ENCODE results near the gene FKBP14. TPM values are rescaled to one million over a fixed set of nuclear protein-coding genes. Genes with fewer than 3 reads are reported as not detected.
A peak's percentile ranks its signal among the peaks of the same experiment; 100 is the strongest.

FKBP14 gene
- total RNA-seq, 2 experiments from 2014 or later = 6.9 to 7.0 TPM

- H3K36me3 Mint-ChIP-seq = peaks cover 6% of the 10 kb centered on the region
- peak; percentile 40 for DNase-seq
- H3K27ac Mint-ChIP-seq = peak within 1 kb of the TSS; percentile 77
- peak within 1 kb of the TSS; percentile 82 for H3K4me3 Mint-ChIP-seq
- H3K27me3 Mint-ChIP-seq = peaks cover 44% of the 10 kb centered on the region
- peaks cover 5% of the 10 kb centered on the region for H3K9me3 Mint-ChIP-seq
- peaks cover 19% of the 10 kb centered on the region for H3K4me1 Mint-ChIP-seq
These were observed 37.1 kb downstream of the FKBP14 start, which contains the start of gene SCRN1 for GRCh38 chr7:29989257-29989995. Gene SCRN1, minus strand, starts transcription at chr7:29989801. Its CDS starts 20,734 bp downstream, at chr7:29969067.

DNA sequence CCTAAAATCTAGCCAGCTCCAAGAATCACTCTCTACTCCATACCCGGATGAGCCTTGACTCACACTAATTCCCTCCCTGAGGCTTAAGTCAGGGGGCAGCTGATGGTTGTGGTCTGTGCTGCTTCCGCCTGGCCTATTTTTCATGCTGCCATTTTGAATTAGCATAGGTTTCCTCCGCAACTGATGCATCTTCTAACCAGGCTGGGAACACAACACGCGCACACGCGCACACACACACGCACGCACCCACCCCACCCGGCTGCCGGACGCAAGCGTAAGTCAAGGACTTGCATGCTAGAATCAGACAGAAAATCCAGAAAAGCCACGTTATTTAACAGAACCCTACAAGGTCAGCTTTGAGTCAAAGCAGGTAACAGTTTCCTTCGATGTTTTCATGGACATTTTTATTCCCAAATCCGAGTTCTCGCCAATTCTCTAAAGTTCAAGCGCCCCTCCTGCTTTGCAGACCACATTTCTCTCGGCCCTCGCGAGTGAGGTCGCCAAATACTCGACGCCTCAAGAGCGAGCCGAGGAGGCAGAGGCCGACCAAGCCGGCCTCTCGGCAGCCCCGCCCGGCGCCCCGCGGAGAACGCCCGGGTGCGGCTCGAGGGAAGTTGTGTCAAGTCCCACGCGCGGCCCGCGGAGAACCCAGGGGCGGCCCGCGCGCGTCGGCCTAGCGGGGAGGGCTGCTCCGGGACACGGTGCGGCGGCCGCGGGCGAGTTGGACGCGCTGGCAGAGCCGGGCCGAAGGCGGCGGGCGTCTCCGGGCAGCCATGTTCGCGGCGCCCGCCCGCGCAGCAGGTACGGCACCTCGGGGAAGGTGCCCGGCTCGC lies 37.9 kb downstream of the FKBP14 start:
- peak overlapping the region; percentile 77 for H3K27ac Mint-ChIP-seq

DNA sequence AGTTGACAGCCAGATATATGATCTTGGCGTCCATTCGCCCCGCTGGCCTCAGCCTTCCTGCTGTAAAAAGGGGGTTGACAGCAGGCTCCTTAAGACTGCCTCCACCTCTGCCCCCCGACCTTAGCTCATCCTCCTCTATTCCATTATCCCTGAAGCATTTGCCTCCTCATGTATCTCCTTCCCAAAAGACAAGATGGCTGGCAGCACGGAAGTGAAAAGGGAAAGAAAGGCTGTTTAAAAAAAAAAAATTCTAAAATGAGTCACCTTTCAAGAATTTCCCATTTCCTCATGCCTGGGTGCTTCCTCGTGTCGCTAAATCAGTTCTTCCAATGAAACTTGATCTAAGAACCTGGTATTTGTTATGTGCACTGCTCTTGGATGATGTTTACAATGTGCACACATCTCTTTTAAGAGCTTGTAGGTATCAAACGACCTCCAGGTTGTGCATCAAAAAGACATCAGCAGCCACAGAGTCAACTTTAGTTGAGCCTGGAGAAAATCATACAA lies 38.6 kb downstream of the FKBP14 start:
- Mint-ChIP-seq H3K27me3 (peaks cover 40% of the 10 kb centered on the region), H3K4me3 (peak overlapping the region; percentile 82), H3K4me1 (peaks cover 19% of the 10 kb centered on the region), H3K36me3 (peaks cover 4% of the 10 kb centered on the region), H3K27ac (peak overlapping the region; percentile 77), H3K9me3 (no peaks in the 10 kb centered on the region)
- DNase-seq = no peak

More for the DNA sequence above, 37.9 kb downstream of the FKBP14 start:
- Mint-ChIP-seq H3K4me1 (peaks cover 19% of the 10 kb centered on the region), H3K27me3 (peaks cover 40% of the 10 kb centered on the region), H3K4me3 (peak overlapping the region; percentile 82), H3K36me3 (peaks cover 6% of the 10 kb centered on the region), H3K9me3 (peaks cover 3% of the 10 kb centered on the region)
- peak; percentile 36 for DNase-seq

DNA sequence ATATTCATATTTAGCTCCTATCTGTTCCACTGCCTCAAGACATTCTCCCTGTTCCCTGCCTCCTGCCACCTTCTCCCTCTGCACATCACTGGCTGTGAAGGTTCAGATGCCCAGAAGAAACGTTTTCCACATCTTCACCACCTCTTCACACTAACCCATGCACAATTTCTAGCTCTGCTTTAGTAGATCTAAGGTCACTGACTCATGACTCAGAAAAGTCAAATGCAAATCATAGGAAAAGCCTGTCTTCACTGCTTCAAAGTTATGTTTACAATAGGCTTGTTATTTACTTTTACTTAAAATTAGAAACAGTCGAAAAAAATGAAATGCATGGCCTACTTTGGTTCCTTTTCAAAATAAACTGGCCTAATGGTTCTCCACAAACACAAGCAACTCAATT lies 39.4 kb downstream of the FKBP14 start:
- peaks cover 19% of the 10 kb centered on the region for H3K4me1 Mint-ChIP-seq

GRCh38 chr7:29980151-29980550 lies 46.4 kb downstream of the FKBP14 start:
- Mint-ChIP-seq H3K27ac (no peak overlapping the region), H3K27me3 (no peaks in the 10 kb centered on the region), H3K4me3 (no peak overlapping the region), H3K36me3 (no peaks in the 10 kb centered on the region), H3K4me1 (peaks cover 11% of the 10 kb centered on the region), H3K9me3 (no peaks in the 10 kb centered on the region)
- DNase-seq = no peak

More for the DNA sequence above, 39.4 kb downstream of the FKBP14 start:
- no peaks in the 10 kb centered on the region for H3K9me3 Mint-ChIP-seq
- H3K27me3 Mint-ChIP-seq = peaks cover 34% of the 10 kb centered on the region
- peaks cover 4% of the 10 kb centered on the region for H3K36me3 Mint-ChIP-seq
- H3K4me3 Mint-ChIP-seq = no peak overlapping the region
- DNase-seq = no peak
- H3K27ac Mint-ChIP-seq = no peak overlapping the region

- Mint-ChIP-seq H3K27ac (no peak overlapping the region), H3K36me3 (no peaks in the 10 kb centered on the region), H3K4me3 (no peak overlapping the region), H3K4me1 (peaks cover 13% of the 10 kb centered on the region), H3K27me3 (no peaks in the 10 kb centered on the region), H3K9me3 (no peaks in the 10 kb centered on the region)
- no peak for DNase-seq
These were observed 48.4 kb downstream of the FKBP14 start for GRCh38 chr7:29977886-29978651.

DNA sequence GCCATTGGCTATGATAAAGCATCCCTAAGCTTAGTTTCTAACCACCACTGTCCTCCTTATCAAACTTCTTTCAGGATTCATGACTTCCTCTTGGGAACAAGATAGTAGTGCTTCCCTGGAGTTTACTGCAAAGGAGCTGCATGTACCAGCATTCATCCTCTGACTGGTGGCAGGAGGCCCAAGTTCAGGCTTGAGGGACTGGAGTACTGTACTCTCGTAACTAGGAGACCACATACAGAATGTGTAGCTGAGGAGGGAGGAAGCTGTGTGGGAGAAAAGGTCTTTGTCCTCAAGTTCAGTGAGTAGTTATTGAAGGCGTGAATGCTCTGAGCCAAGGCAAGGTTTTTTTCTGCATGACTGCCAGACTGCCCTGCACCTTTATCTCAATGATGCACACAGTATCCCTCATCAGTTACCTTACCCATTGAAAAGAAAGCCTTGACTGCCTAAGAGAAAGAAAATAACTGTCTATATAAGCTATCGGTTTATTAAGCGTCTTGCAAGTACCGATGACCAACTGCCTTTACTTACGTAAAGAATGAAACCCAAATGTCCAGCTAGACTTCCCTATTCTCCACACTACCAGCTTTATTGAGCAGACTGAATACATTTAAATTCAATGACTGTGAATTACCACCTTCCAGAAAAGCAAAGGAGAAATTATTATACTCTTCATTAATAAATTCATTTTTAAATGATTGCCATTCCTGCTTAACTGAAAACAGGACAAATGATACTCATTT lies 49.7 kb downstream of the FKBP14 start:
- Mint-ChIP-seq H3K36me3 (no peaks in the 10 kb centered on the region), H3K4me3 (no peak overlapping the region), H3K27ac (no peak overlapping the region), H3K9me3 (no peaks in the 10 kb centered on the region), H3K27me3 (no peaks in the 10 kb centered on the region), H3K4me1 (peaks cover 13% of the 10 kb centered on the region)
- DNase-seq = no peak

- Mint-ChIP-seq H3K4me3 (no peak overlapping the region), H3K27ac (no peak overlapping the region), H3K9me3 (no peaks in the 10 kb centered on the region), H3K36me3 (no peaks in the 10 kb centered on the region), H3K4me1 (peaks cover 14% of the 10 kb centered on the region), H3K27me3 (no peaks in the 10 kb centered on the region)
- DNase-seq = no peak
These were observed 50.2 kb downstream of the FKBP14 start for GRCh38 chr7:29976266-29976665.

DNA sequence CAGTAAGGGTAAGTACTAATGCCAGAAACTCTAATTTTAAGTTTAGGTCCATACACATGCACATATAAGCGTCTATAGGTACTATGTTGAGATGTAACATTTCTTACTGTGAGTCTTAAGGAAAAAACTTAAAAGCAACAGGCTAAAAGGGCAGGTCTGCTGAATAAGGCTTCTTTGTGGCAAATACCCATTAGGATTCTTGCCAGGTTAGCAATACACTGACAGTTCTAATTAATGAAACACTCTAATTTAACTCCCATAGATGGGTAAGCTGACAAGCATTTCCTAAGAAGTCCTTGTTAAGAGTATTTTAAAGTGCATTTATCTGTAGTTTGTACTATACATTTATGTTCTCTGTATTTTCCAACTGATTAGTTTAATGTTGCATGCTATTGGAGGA lies 50.9 kb downstream of the FKBP14 start:
- peaks cover 15% of the 10 kb centered on the region for H3K4me1 Mint-ChIP-seq
- no peaks in the 10 kb centered on the region for H3K36me3 Mint-ChIP-seq
- H3K27me3 Mint-ChIP-seq = no peaks in the 10 kb centered on the region
- no peak overlapping the region for H3K4me3 Mint-ChIP-seq
- H3K9me3 Mint-ChIP-seq = no peaks in the 10 kb centered on the region
- H3K27ac Mint-ChIP-seq = no peak overlapping the region
- no peak for DNase-seq

DNA sequence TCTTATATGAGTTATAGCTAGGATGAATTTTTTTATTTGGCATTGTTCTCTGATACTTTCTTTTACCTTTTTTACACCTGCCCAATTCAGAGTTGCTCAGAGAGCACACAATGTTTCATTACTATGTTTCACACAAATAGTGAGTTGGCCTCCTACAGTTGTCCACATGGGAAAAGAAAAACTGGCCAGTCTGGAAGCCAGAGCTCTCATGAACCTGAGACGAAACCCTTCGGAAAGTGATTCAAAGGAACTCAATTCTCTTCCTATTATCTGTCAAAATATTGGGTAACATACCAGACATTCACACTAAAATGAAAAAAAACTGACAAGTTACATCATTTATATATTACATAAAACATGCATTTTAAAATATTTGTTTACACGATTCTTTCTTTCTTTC lies 52.2 kb downstream of the FKBP14 start:
- no peaks in the 10 kb centered on the region for H3K36me3 Mint-ChIP-seq
- no peak for DNase-seq
- H3K27me3 Mint-ChIP-seq = no peaks in the 10 kb centered on the region
- no peak overlapping the region for H3K4me3 Mint-ChIP-seq
- H3K4me1 Mint-ChIP-seq = peaks cover 25% of the 10 kb centered on the region
- H3K9me3 Mint-ChIP-seq = no peaks in the 10 kb centered on the region
- H3K27ac Mint-ChIP-seq = no peak overlapping the region

GRCh38 chr7:29972315-29972669 lies 54.2 kb downstream of the FKBP14 start:
- Mint-ChIP-seq H3K36me3 (peaks cover 2% of the 10 kb centered on the region), H3K27me3 (no peaks in the 10 kb centered on the region), H3K4me3 (no peak overlapping the region), H3K9me3 (no peaks in the 10 kb centered on the region), H3K27ac (no peak overlapping the region), H3K4me1 (peaks cover 26% of the 10 kb centered on the region)
- DNase-seq = no peak

- DNase-seq = no peak
- H3K4me3 Mint-ChIP-seq = no peak overlapping the region
- no peaks in the 10 kb centered on the region for H3K9me3 Mint-ChIP-seq
- H3K36me3 Mint-ChIP-seq = peaks cover 2% of the 10 kb centered on the region
- H3K27ac Mint-ChIP-seq = no peak overlapping the region
- no peaks in the 10 kb centered on the region for H3K27me3 Mint-ChIP-seq
- H3K4me1 Mint-ChIP-seq = peaks cover 26% of the 10 kb centered on the region
These were observed 54.8 kb downstream of the FKBP14 start for GRCh38 chr7:29971566-29972314.

DNA sequence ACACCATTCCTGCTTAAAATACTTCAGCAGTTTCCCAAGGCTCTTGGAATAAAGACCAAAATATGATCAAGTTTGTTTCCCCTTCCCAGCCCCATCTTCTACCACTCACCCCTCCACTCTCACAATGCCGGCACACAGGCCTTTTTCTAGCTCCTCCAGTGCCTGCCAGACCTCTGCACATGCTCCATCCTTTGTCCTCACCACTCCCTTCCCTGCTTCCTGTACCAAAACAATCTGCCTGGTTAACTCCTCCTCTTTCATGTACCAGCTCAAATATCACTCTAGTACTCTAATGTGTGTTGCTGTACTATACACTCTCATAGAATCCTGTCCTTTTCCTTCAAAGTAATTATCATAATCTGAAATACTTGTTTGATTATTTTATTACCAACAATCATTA lies 56.3 kb downstream of the FKBP14 start:
- no peaks in the 10 kb centered on the region for H3K27me3 Mint-ChIP-seq
- peaks cover 18% of the 10 kb centered on the region for H3K4me1 Mint-ChIP-seq
- DNase-seq = no peak
- no peaks in the 10 kb centered on the region for H3K9me3 Mint-ChIP-seq
- H3K36me3 Mint-ChIP-seq = peaks cover 2% of the 10 kb centered on the region
- no peak overlapping the region for H3K27ac Mint-ChIP-seq
- H3K4me3 Mint-ChIP-seq = no peak overlapping the region

DNA sequence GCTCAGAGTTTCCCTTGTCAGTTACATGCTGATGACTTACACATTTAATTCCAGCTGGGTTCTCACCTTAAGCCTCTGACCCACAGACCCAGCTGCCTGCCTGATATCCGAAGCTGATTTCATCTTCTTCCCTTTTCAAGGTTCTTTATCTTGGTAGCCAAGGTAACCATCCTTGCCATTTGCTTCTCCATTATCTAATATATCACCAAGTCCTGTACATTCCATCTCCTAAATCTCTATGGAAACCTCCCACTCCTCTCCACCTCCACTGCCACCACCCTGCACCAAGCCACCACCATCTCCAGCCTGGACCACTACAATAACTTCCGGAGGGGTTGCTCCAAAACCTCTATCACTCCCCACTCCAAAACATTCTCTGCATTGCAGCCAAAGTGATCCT lies 56.8 kb downstream of the FKBP14 start:
- no peak overlapping the region for H3K27ac Mint-ChIP-seq
- no peak overlapping the region for H3K4me3 Mint-ChIP-seq
- no peak for DNase-seq
- H3K9me3 Mint-ChIP-seq = no peaks in the 10 kb centered on the region
- no peaks in the 10 kb centered on the region for H3K27me3 Mint-ChIP-seq
- H3K4me1 Mint-ChIP-seq = peaks cover 18% of the 10 kb centered on the region
- H3K36me3 Mint-ChIP-seq = peaks cover 2% of the 10 kb centered on the region

All from activated naive CD8-positive, alpha-beta T cell treated with anti-CD3 and anti-CD28 coated beads for 36 hours (primary cell).